NOMO-1 treated with DMSO at 0.1 percent for 48 hours (cell line): ENCODE results near the gene TMEM259.

Experiments
- DNase-seq: peaks from one replicate; lab custom pipeline; 2025; ENCODE audit not compliant: unreplicated experiment; lab: John Stamatoyannopoulos, UW

Gene TMEM259

DNA sequence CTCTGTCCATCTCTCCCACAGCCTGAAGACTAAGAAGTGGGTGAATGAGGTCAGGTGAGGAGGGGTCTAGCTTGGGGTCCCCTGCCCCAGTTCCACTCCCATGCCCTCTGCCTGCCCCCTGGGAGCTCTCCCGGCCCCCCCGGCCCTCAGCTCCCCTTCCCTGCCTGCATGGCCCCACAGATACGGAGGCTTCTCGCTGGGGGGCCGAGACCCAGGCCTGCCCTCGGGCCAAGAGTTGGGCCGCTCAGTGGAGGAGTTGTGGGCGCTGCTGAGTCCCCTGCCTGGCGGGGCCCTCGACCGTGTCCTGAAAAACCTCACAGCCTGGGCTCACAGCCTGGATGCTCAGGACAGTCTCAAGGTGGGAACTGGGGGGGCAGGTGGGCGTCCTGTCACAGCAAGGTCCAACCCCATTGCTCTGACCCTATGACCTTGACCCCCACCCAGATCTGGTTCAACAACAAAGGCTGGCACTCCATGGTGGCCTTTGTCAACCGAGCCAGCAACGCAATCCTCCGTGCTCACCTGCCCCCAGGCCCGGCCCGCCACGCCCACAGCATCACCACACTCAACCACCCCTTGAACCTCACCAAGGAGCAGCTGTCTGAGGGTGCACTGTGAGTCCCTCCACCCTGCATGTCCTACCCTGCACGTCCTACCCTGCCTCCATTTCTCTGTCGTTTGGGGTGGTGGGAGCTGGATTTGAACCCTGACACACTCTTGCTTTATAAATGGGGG is 35.1 kb upstream of the TMEM259 start:
- DNase-seq: no peak

DNA sequence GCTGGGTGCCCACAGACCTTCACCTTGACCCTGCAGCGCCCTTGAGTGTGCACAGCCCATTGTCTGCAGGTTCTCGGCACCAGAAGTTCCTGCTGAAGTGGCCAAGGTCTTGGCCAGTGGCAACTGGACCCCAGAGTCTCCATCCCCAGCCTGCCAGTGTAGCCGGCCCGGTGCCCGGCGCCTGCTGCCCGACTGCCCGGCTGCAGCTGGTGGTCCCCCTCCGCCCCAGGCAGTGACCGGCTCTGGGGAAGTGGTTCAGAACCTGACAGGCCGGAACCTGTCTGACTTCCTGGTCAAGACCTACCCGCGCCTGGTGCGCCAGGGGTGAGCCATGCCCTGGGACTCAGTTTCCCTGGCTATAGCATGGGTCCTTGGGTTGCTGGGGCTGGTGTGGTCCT is 34.1 kb upstream of the TMEM259 start:
- no peak for DNase-seq

DNA sequence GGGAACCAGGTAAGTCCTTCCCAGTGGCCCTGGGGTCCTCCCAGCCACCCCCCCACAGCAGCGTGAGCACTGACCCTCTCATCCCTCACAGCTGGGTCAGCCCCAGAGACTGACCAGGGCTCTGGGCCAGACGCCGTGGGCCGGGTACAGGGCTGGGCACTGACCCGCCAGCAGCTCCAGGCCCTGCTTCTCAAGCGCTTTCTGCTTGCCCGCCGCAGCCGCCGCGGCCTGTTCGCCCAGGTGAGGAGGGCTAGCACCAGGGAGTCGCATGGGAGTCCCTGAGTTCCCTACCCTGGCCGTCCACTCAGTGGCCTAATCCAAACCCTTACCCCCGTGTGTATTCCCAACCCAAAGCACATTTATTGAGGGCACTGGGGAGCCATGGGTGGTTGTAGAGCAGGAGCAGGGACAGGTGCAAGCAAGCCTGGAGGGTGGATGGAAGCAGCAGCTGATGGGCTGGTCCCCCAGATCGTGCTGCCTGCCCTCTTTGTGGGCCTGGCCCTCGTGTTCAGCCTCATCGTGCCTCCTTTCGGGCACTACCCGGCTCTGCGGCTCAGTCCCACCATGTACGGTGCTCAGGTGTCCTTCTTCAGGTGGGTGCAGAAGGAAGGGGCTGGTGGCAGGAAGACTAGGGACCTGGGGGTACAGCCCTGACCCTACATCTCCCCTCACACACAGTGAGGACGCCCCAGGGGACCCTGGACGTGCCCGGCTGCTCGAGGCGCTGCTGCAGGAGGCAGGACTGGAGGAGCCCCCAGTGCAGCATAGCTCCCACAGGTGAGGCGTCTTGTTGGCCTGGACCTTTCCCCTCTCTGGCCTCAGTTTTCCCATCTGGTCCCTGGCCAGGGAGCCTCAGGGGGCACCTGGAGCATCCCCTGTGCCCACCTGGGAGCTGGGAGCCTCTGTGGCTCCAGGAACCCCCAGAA is 33.4 kb upstream of the TMEM259 start:
- no peak for DNase-seq

DNA sequence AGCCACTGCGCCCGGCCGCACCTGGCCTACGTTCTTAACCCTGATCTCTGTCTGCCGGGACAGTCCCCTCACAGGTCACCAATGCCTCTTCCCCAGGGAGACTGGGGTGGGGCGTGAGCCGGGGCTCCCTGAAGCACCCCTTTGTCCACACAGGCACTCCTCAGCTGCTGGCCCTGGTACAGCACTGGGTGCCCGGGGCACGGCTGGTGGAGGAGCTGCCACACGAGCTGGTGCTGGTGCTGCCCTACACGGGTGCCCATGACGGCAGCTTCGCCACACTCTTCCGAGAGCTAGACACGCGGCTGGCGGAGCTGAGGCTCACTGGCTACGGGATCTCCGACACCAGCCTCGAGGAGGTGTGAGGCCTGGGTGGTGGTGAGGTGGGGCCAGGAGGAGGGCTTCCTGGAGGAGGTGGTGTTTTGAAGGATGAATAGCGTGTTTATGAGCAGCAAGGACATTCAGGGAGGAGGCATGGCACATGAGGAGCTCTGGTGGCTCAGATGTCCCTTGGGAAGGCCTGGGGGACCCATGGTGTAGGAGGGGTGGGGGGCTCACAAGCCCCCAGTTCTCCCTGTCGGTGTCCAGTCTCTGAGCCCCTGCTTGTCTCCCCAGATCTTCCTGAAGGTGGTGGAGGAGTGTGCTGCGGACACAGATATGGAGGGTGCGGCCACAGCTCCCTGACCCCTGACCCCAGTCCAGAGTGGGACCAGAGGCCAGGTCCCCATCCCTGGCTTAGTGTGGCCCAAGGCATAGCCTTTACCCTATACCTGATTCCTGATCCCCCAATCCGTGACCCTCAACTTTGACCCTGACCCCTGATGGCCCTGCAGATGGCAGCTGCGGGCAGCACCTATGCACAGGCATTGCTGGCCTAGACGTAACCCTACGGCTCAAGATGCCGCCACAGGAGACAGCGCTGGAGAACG is 32.5 kb upstream of the TMEM259 start:
- DNase-seq: no peak

DNA sequence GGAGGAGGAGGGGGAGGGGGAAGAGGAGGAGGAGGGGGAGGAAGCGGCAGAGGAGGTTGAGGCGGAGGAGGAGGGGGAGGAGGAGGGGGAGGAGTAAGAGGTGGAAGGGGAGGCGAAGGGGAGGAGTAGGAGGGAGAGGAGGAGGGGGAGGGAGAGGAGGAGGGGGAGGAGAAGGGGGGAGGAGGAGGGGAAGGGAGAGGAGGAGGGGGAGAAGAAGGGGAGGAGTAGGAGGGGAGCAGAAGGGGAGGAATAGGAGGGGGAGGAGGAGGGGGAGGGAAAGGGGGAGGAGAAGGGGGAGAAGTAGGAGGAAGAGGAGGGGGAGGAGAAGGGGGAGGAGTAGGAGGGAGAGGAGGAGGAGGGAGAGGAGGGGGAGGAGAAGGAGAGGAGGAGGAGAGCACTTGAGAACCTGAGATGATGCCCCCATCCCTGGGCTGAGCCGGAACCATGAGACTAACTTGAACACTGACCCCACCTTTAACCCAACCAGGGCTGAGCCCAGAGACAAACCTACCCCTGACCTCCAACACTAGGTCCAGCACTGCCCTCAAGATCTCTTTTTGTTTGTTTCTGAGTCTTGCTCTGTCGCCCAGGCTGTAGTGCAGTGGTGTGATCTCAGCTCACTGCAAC is 31.5 kb upstream of the TMEM259 start:
- DNase-seq: no peak

- DNase-seq: no peak
Observed at GRCh38 chr19:1051791-1052190, 30.9 kb upstream of the TMEM259 start.

GRCh38 chr19:1050989-1051788 is 30.3 kb upstream of the TMEM259 start:
- DNase-seq: no peak

DNA sequence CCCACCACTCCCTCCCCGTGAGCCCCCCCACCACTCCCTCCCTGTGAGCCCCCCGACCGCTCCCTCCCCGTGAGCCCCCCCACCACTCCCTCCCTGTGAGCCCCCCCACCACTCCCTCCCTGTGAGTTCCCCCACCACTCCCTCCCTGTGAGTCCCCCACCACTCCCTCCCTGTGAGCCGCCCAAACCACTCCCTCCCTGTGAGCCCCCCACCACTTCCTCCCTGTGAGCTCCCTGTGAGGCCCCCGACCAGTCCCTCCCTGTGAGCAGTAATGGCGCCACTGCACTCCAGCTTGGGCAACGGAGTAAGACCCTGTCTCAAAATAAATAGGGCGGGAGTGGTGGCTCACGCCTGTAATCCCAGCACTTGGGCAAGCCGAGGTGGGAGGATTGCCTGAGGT is 28.9 kb upstream of the TMEM259 start:
- no peak for DNase-seq

DNA sequence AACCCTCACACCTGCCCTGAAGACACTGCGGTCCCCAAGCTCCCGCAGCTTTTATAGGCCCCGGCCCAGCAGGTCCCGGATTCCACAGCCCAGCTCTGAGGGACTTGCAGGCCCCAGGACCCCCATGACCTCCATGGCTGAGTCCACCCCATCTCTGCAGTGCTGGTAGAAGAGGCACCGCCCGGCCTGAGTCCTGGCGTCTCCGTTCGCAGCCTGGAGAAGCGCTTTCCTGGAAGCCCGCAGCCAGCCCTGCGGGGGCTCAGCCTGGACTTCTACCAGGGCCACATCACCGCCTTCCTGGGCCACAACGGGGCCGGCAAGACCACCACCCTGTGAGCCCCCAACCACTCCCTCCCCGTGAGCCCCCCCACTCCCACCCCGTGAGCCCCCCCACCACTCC is 28.2 kb upstream of the TMEM259 start:
- DNase-seq: no peak

- no peak for DNase-seq
Observed at GRCh38 chr19:1047696-1048147, 26.8 kb upstream of the TMEM259 start.

GRCh38 chr19:1046836-1047695 is 26.1 kb upstream of the TMEM259 start:
- no peak for DNase-seq

- DNase-seq: no peak
Observed at GRCh38 chr19:1046117-1046626, 25.2 kb upstream of the TMEM259 start.

DNA sequence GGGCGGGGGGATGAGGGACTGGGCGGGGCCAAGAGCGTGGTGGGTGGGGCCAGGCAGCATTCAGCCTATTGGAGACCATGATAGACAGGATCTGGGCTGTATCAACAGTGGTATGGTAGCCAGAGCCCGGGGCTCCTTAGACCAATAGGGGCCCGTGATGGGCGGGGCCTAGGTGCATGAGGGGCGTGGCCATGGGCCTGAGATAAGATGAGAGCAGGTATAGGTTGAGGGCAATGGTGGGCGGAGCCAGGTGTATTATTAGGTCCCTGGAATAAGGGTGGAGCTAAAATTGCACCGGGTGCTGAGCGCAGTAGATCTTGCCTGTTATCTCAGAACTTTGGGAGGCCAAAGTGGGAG is 24.3 kb upstream of the TMEM259 start:
- no peak for DNase-seq

DNA sequence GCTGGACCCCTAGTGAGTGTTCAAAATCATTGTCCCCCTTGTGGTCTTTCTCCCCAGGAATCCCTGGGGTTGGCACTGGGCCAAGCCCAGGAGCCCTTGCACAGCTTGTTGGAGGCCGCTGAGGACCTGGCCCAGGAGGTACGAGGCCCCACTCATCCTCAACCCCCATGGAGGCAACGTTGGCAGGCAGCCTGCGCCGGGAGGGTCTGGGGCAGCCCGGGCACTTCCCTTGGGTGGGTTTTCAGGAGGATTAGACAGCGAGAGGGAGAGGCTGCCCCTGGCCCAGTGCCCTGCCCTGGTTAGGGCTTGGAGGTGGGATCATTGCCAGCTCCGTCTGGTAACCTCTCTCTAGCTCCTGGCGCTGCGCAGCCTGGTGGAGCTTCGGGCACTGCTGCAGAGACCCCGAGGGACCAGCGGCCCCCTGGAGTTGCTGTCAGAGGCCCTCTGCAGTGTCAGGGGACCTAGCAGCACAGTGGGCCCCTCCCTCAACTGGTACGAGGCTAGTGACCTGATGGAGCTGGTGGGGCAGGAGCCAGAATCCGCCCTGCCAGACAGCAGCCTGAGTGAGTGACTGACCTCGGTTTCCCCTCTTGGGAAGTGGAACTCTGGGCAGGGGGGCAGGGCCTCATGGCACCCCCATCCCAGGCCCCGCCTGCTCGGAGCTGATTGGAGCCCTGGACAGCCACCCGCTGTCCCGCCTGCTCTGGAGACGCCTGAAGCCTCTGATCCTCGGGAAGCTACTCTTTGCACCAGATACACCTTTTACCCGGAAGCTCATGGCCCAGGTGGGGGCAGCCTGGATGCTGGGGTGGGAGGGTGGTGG is 22.0 kb upstream of the TMEM259 start:
- DNase-seq: no peak

GRCh38 chr19:1041835-1042685 is 21.1 kb upstream of the TMEM259 start:
- DNase-seq: no peak

DNA sequence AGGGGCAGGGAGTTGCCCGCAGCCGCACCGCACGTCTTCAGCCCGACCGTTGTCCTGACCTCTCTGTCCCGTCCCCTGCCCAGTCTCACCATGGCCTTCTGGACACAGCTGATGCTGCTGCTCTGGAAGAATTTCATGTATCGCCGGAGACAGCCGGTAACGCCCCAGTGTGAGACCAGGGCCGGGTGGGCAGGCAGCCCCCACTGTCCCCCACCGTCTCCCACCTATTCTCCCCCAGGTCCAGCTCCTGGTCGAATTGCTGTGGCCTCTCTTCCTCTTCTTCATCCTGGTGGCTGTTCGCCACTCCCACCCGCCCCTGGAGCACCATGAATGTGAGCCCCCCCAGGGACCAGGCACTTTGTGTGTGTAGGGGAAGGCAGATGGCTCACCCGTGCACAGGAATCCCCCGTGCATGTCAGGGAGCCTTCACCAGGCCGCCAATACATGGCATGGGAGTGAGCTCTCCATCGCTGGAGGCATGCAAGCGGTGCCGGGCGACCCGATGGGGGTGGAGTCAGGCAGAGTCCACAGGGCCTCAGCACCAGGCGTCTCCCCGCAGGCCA is 20.4 kb upstream of the TMEM259 start:
- DNase-seq: no peak
